ENCODE data around the gene RGL2. TPM values are rescaled to one million over a fixed set of nuclear protein-coding genes. Genes with fewer than 3 reads are reported as not detected.

RGL2 gene
- total RNA-seq, 1 donor from 2014 or later, result 66.5 TPM

- H3K4me3 Mint-ChIP-seq, result peak overlapping the region; percentile 99
- peaks cover 61% of the 10 kb centered on the region for H3K36me3 Mint-ChIP-seq (ENCODE audit: low read depth)
- no peak for TF ChIP-seq CTCF (IDR thresholded peaks at IDR 0.05)
- no peaks in the 10 kb centered on the region for H3K27me3 Mint-ChIP-seq
- peaks cover 65% of the 10 kb centered on the region for H3K4me1 Mint-ChIP-seq
- ChIA-PET CTCF (interaction anchor here (0.9 to 2.8 kb wide), 5 partner anchors 11 to 36 kb away, joined by 3 to 17 read pairs (median 9); partner anchors contain the start of genes B3GALT4 and RGL2), POLR2A (interaction anchor here (0.6 to 6.0 kb wide), 25 partner anchors 9 to 1110 kb away, joined by 3 to 80 read pairs (median 4); partner anchors contain the start of genes B3GALT4, CUTA, PFDN6 and PSMB9)
- ATAC-seq (ENCODE audit: low read depth) (peak; percentile 25), DNase-seq (peak; percentile 63)
- intact Hi-C loops (cut with micrococcal nuclease), result loop anchor here (1.0 to 5.0 kb wide), 4 partner anchors 36 to 370 kb away; partner anchors contain the start of genes B3GALT4 and HLA-DMB
- H3K27ac Mint-ChIP-seq, result peak overlapping the region; percentile 97
- H3K9me3 Mint-ChIP-seq, result no peaks in the 10 kb centered on the region
Observed at GRCh38 chr6:33312361-33313104, 13.8 kb upstream of the RGL2 start.

GRCh38 chr6:33306356-33306755 is 7.6 kb upstream of the RGL2 start:
- CTCF ChIA-PET, result no interaction called here
- peaks cover 44% of the 10 kb centered on the region for H3K4me1 Mint-ChIP-seq
- no peak for DNase-seq
- no peak for ATAC-seq (ENCODE audit: low read depth)
- POLR2A ChIA-PET, result interaction anchor here (0.6 kb wide), 1 partner anchor 69 kb away, joined by 3 read pairs; no protein-coding TSS in a partner anchor
- no peaks in the 10 kb centered on the region for H3K27me3 Mint-ChIP-seq
- no peak for TF ChIP-seq CTCF (IDR thresholded peaks at IDR 0.05)
- peak overlapping the region; percentile 13 for H3K27ac Mint-ChIP-seq
- peaks cover 74% of the 10 kb centered on the region for H3K36me3 Mint-ChIP-seq (ENCODE audit: low read depth)
- H3K4me3 Mint-ChIP-seq, result peak overlapping the region; percentile 1
- intact Hi-C loops (cut with micrococcal nuclease), result no loop called here
- H3K9me3 Mint-ChIP-seq, result no peaks in the 10 kb centered on the region

GRCh38 chr6:33305052-33305451 is 6.3 kb upstream of the RGL2 start:
- ATAC-seq (ENCODE audit: low read depth), result no peak
- ChIA-PET CTCF (no interaction called here), POLR2A (no interaction called here)
- no peaks in the 10 kb centered on the region for H3K27me3 Mint-ChIP-seq
- TF ChIP-seq CTCF (IDR thresholded peaks at IDR 0.05), result no peak
- H3K9me3 Mint-ChIP-seq, result no peaks in the 10 kb centered on the region
- DNase-seq, result no peak
- no peak overlapping the region for H3K4me3 Mint-ChIP-seq
- intact Hi-C loops (cut with micrococcal nuclease), result no loop called here
- peaks cover 75% of the 10 kb centered on the region for H3K36me3 Mint-ChIP-seq (ENCODE audit: low read depth)
- peaks cover 44% of the 10 kb centered on the region for H3K4me1 Mint-ChIP-seq
- peak overlapping the region; percentile 53 for H3K27ac Mint-ChIP-seq

GRCh38 chr6:33304216-33304615 is 5.5 kb upstream of the RGL2 start:
- no peaks in the 10 kb centered on the region for H3K27me3 Mint-ChIP-seq
- no peak for TF ChIP-seq CTCF (IDR thresholded peaks at IDR 0.05)
- intact Hi-C loops (cut with micrococcal nuclease), result no loop called here
- ChIA-PET POLR2A (no interaction called here), CTCF (no interaction called here)
- H3K9me3 Mint-ChIP-seq, result no peaks in the 10 kb centered on the region
- peaks cover 83% of the 10 kb centered on the region for H3K36me3 Mint-ChIP-seq (ENCODE audit: low read depth)
- DNase-seq (no peak), ATAC-seq (ENCODE audit: low read depth) (no peak)
- H3K4me1 Mint-ChIP-seq, result peaks cover 51% of the 10 kb centered on the region
- no peak overlapping the region for H3K4me3 Mint-ChIP-seq
- H3K27ac Mint-ChIP-seq, result peak overlapping the region; percentile 65

GRCh38 chr6:33301877-33302276 is 3.1 kb upstream of the RGL2 start:
- peaks cover 77% of the 10 kb centered on the region for H3K36me3 Mint-ChIP-seq (ENCODE audit: low read depth)
- TF ChIP-seq CTCF (IDR thresholded peaks at IDR 0.05), result no peak
- H3K4me3 Mint-ChIP-seq, result no peak overlapping the region
- ChIA-PET POLR2A (interaction anchor here (0.8 to 5.3 kb wide), 7 partner anchors 9 to 42 kb away, joined by 5 to 84 read pairs (median 12); partner anchors contain the start of genes B3GALT4, RPS18, TAPBP and VPS52), CTCF (interaction anchor here (2.1 kb wide), 1 partner anchor 14 kb away, joined by 5 read pairs; no protein-coding TSS in a partner anchor)
- no peaks in the 10 kb centered on the region for H3K27me3 Mint-ChIP-seq
- intact Hi-C loops (cut with micrococcal nuclease), result no loop called here
- no peak for DNase-seq
- peak overlapping the region; percentile 39 for H3K27ac Mint-ChIP-seq
- ATAC-seq (ENCODE audit: low read depth), result no peak
- H3K4me1 Mint-ChIP-seq, result peaks cover 49% of the 10 kb centered on the region
- H3K9me3 Mint-ChIP-seq, result no peaks in the 10 kb centered on the region

Data from activated B cell treated with CpG ODN at 0.5 μM for 24 hours (primary cell).